Prostate gland (tissue), 2 donors: ENCODE data around the gene CYFIP1. TPM values are rescaled to one million over a fixed set of nuclear protein-coding genes. Genes with fewer than 3 reads are reported as not detected.

ENCODE experiments used
- DNase-seq: peaks from one replicate; pipeline ENCODE4 v3.0.0-alpha.2; 2019; ENCODE audit warnings: low spot score
- H3K27ac ChIP-seq, 2 donors: fragments of 200-600 bp; sonication (generic); 2 replicates each; pipeline ENCODE4 v1.5.1; 2017 to 2019
- H3K27me3 ChIP-seq: fragments of 200-600 bp; sonication (generic); replicated peaks from 2 replicates; pipeline ENCODE4 v1.5.1; 2019; ENCODE audit not compliant: insufficient read depth
- H3K36me3 ChIP-seq, 2 donors: fragments of 200-600 bp; sonication (generic); 1 replicate in 1 of 2; 2 replicates in 1 of 2; pipeline versions ENCODE4 v1.5.1 to v1.8.1; 2017 to 2019
- H3K4me1 ChIP-seq: fragments of 200-600 bp; sonication (generic); replicated peaks from 2 replicates; pipeline ENCODE4 v1.5.1; 2019
- H3K4me3 ChIP-seq, 2 donors: fragments of 200-600 bp; sonication (generic); 2 replicates each; pipeline ENCODE4 v1.5.1; 2017 to 2019
- H3K9me3 ChIP-seq: fragments of 200-600 bp; sonication (generic); 2 replicates; pipeline ENCODE4 v1.5.1; 2017
- CTCF ChIP-seq, 4 experiments: fragments of 200-600 bp in 2 of 4; fragments of 450-650 bp in 2 of 4; sonication (generic) in 2 of 4; IDR thresholded peaks; 1 replicate in 3 of 4; 2 replicates in 1 of 4; pipeline ENCODE4 v1.5.1; 2016 to 2019; ENCODE audit warnings: antibody characterized with exemption in 4 of 4, mild to moderate bottlenecking in 2 of 4, moderate library complexity in 2 of 4
- POLR2A ChIP-seq: fragments of 450-650 bp; IDR thresholded peaks from one replicate; pipeline ENCODE4 v1.6.1; 2016; ENCODE audit warnings: antibody characterized with exemption, mild to moderate bottlenecking
- POLR2AphosphoS5 ChIP-seq: sonication (generic); formaldehyde crosslinking; IDR thresholded peaks from one replicate; pipeline ENCODE4 v1.6.1; 2017; ENCODE audit warnings: antibody characterized with exemption
- WGBS: methylation state at CpG from one replicate; pipeline ENCODE4 v1.1.5; 2018; 5-methylcytosine and 5-hydroxymethylcytosine counted together
- intact Hi-C: fragments of 100-400 bp; cut with DNase I; formaldehyde crosslinking; loops from one replicate; pipeline ENCODE4 v1.14.2; 2022
- total RNA-seq, 2 donors: library from RNA; depleted of rRNA; stranded (reverse); fragments of >200 nt; gene quantifications; one replicate each; pipeline ENCODE4 v1.1.0, GENCODE V29; 2016

CYFIP1 gene
- total RNA-seq, 2 donors from 2014 or later: 97.1 to 121 TPM

GRCh38 chr15:22903961-22904534 is 76.1 kb downstream of the CYFIP1 start:
- H3K27ac ChIP-seq: no peak overlapping the region
- intact Hi-C loops: no loop called here
- 52% methylated on average over 19 of the region's 19 CpGs for WGBS
- H3K27me3 ChIP-seq: no peaks in the 10 kb centered on the region
- no peak for DNase-seq
- H3K9me3 ChIP-seq: no peaks in the 10 kb centered on the region
- H3K4me3 ChIP-seq: no peak overlapping the region
- TF ChIP-seq POLR2A: no peak
- no peak for TF ChIP-seq POLR2AphosphoS5
- no peak for TF ChIP-seq CTCF (IDR thresholded peaks at IDR 0.05)
- peaks cover 8 to 19% of the 10 kb centered on the region in 2 donors for H3K36me3 ChIP-seq
- no peaks in the 10 kb centered on the region for H3K4me1 ChIP-seq

GRCh38 chr15:22903427-22903826 is 76.7 kb downstream of the CYFIP1 start:
- no peaks in the 10 kb centered on the region for H3K27me3 ChIP-seq
- no peak overlapping the region for H3K4me3 ChIP-seq
- no peak for TF ChIP-seq CTCF (IDR thresholded peaks at IDR 0.05)
- TF ChIP-seq POLR2A: no peak
- TF ChIP-seq POLR2AphosphoS5: no peak
- H3K27ac ChIP-seq: no peak overlapping the region
- peaks cover 9 to 19% of the 10 kb centered on the region in 2 donors for H3K36me3 ChIP-seq
- H3K9me3 ChIP-seq: no peaks in the 10 kb centered on the region
- WGBS: 96% methylated on average over 18 of the region's 18 CpGs
- no peaks in the 10 kb centered on the region for H3K4me1 ChIP-seq
- intact Hi-C loops: no loop called here
- DNase-seq: no peak

- Histone ChIP-seq H3K4me3 (no peak overlapping the region), H3K36me3 (peaks cover 6 to 19% of the 10 kb centered on the region in 2 donors), H3K27ac (no peak overlapping the region), H3K4me1 (no peaks in the 10 kb centered on the region), H3K9me3 (no peaks in the 10 kb centered on the region), H3K27me3 (no peaks in the 10 kb centered on the region)
- no peak for DNase-seq
- intact Hi-C loops: no loop called here
- TF ChIP-seq CTCF (IDR thresholded peaks at IDR 0.05) (no peak), POLR2A (no peak), POLR2AphosphoS5 (no peak)
- WGBS: 93% methylated on average over 11 of the region's 11 CpGs
Observed at GRCh38 chr15:22902981-22903380, 77.2 kb downstream of the CYFIP1 start.

- no peaks in the 10 kb centered on the region for H3K4me1 ChIP-seq
- intact Hi-C loops: no loop called here
Observed at GRCh38 chr15:22902578-22902977, 77.6 kb downstream of the CYFIP1 start.

More at GRCh38 chr15:22902578-22902977, 77.6 kb downstream of the CYFIP1 start:
- Histone ChIP-seq H3K27ac (no peak overlapping the region), H3K4me3 (no peak overlapping the region), H3K27me3 (no peaks in the 10 kb centered on the region), H3K9me3 (no peaks in the 10 kb centered on the region), H3K36me3 (peaks cover 5 to 15% of the 10 kb centered on the region in 2 donors)
- WGBS: 83% methylated on average over 12 of the region's 12 CpGs
- no peak for DNase-seq
- no peak for TF ChIP-seq POLR2AphosphoS5
- TF ChIP-seq POLR2A: no peak
- TF ChIP-seq CTCF (IDR thresholded peaks at IDR 0.05): no peak
